Neural progenitor cell (in vitro differentiated cells): Measurements from ENCODE around the gene ZNF213.
"Not testable (repeated sequence)": the region's sequence is repeated elsewhere in the genome, so short reads cannot be mapped to it uniquely, and the experiment has no call there.

ENCODE experiments used
- CTCF ChIP-seq: fragments of 200-600 bp; sonication (generic); IDR thresholded peaks from 2 replicates; pipeline ENCODE4 v1.5.1; 2017; ENCODE audit warnings: antibody characterized with exemption, mild to moderate bottlenecking
- EZH2 ChIP-seq: fragments of 200-600 bp; sonication (generic); IDR thresholded peaks from 2 replicates; pipeline ENCODE4 v1.6.1; 2017; ENCODE audit warnings: antibody characterized with exemption, mild to moderate bottlenecking, moderate library complexity

- not testable (repeated sequence) for TF ChIP-seq CTCF, EZH2
Observed at GRCh38 chr16:3168729-3169128, 33.9 kb downstream of the ZNF213 start.
